Heart left ventricle (tissue), 13 donors: Measurements from ENCODE around the gene IL15RA.

Experiments
- POLR2A ChIP-seq, 2 donors: fragments of 450-650 bp; IDR thresholded peaks; one replicate each; pipeline ENCODE4 v1.6.1; 2017; ENCODE audit warnings: antibody characterized with exemption in 2 of 2, mild to moderate bottlenecking in 2 of 2, moderate library complexity in 2 of 2
- TF ChIP-seq, protein P1 (sequence below), 12 donors: fragments of 200-600 bp; sonication (generic) in 4 of 12; IDR thresholded peaks; one replicate each; pipeline versions ENCODE4 v1.5.0 to v1.8.0; 2018 to 2022; ENCODE audit warnings: antibody characterized with exemption in 12 of 12, mild to moderate bottlenecking in 5 of 12
- donor health status: ischemic (EF 13 %, LVEDD 7.1; RV severe dilation, severe dysfunction).
- donor health status: DM: no; HTN: yes; CAD: no.
- donor health status: DM: no; HTN: no; CAD: no.
- donor health status: ischemic (EF 25% LVEDD 6.9; RV normal size, moderate dysfunction).
- donor health status: ischemic (EF 25% LVEDD 5.7; RV mildly dilated, moderate dysfunction).
- donor health status: ischemic (EF 35%, LVEDD 5.7; RV mildly dilated, moderate dysfunction).
- donor health status: nonischemic (EF 11% LVEDD 7.7; RV severe dilation, severe dysfunction).
- donor health status: DM: yes; HTN: yes; CAD: no.
- donor health status: PGD.
- donor health status: ischemic (EF 29% LVEDD 5.4; RV normal size, mild dysfunction).
- donor health status: nonischemic (EF 23%, LVEDD 6.1; RV moderate dilation, normal function).

DNA sequence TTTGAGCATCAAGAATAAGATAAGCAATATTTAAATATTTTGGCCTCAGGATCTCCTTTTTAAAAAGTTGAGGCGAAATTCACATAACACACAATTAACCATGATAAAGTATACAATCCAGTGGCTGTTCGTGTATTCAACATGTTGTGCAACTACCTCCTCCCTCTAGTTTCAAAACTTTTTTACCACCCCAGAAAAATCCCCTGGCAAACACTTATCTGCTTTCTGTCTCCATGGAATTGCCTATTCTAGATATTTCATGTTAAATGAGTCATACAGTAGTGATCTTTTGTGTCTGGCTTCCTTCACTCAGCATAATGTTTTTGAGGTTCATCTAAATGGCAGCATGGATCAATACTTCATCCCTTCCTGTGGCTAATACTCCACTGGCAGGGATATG lies 31.8 kb upstream of the IL15RA start:
- TF ChIP-seq, protein P1, sequence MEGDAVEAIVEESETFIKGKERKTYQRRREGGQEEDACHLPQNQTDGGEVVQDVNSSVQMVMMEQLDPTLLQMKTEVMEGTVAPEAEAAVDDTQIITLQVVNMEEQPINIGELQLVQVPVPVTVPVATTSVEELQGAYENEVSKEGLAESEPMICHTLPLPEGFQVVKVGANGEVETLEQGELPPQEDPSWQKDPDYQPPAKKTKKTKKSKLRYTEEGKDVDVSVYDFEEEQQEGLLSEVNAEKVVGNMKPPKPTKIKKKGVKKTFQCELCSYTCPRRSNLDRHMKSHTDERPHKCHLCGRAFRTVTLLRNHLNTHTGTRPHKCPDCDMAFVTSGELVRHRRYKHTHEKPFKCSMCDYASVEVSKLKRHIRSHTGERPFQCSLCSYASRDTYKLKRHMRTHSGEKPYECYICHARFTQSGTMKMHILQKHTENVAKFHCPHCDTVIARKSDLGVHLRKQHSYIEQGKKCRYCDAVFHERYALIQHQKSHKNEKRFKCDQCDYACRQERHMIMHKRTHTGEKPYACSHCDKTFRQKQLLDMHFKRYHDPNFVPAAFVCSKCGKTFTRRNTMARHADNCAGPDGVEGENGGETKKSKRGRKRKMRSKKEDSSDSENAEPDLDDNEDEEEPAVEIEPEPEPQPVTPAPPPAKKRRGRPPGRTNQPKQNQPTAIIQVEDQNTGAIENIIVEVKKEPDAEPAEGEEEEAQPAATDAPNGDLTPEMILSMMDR (IDR thresholded peaks at IDR 0.05): no peak
- TF ChIP-seq POLR2A (IDR thresholded peaks at IDR 0.05): no peak
